GM10847 (cell line): ENCODE results near the gene PDPK1.

Experiments used
- POLR2A ChIP-seq: IDR thresholded peaks from 2 replicates; pipeline ENCODE4 v1.6.1; 2011; ENCODE audit not compliant: insufficient read length; ENCODE audit errors: extremely low read depth

PDPK1 gene

GRCh38 chr16:2500918-2501750 is 36.7 kb upstream of the PDPK1 start:
- TF ChIP-seq POLR2A: no peak

- TF ChIP-seq POLR2A: no peak
Observed at GRCh38 chr16:2501946-2502895, 35.6 kb upstream of the PDPK1 start.

- no peak for TF ChIP-seq POLR2A
Observed at GRCh38 chr16:2505695-2506094, 32.1 kb upstream of the PDPK1 start.

DNA sequence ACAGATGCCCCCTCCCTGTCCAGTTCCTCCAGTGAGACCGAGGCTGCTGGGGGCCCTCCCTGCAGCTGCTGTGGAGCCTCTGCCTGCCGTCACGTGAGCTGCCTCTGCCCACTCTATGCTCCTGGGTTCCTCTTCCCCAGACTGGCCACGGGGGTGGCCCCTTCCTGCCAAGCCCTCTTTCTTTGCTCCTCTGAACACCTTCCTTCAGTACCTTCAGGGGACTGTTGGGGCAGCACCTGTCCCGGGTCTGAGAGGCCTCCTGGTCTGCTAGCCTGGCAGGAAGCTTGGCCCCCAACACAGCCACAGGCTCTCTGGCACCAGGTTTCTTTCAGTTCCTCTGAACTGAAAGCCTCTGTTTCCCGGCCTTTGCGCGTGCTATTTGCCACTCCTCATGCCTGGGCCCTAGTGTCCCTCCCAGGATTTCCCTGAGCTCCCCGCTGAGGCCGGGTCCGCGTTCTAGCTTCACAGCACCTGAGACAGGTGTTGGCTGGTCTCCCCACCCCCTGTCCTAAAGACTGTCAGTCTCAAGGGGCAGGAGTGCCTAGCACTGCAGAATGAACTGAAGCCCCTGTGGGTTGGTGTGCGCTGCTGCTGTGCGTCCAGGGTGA is 30.7 kb upstream of the PDPK1 start:
- no peak for TF ChIP-seq POLR2A

GRCh38 chr16:2507665-2508064 is 30.2 kb upstream of the PDPK1 start:
- no peak for TF ChIP-seq POLR2A

GRCh38 chr16:2508722-2509400 is 29.0 kb upstream of the PDPK1 start:
- TF ChIP-seq POLR2A: no peak

- TF ChIP-seq POLR2A: no peak
Observed at GRCh38 chr16:2511128-2511800, 26.6 kb upstream of the PDPK1 start.

GRCh38 chr16:2511996-2512734 is 25.7 kb upstream of the PDPK1 start:
- no peak for TF ChIP-seq POLR2A

DNA sequence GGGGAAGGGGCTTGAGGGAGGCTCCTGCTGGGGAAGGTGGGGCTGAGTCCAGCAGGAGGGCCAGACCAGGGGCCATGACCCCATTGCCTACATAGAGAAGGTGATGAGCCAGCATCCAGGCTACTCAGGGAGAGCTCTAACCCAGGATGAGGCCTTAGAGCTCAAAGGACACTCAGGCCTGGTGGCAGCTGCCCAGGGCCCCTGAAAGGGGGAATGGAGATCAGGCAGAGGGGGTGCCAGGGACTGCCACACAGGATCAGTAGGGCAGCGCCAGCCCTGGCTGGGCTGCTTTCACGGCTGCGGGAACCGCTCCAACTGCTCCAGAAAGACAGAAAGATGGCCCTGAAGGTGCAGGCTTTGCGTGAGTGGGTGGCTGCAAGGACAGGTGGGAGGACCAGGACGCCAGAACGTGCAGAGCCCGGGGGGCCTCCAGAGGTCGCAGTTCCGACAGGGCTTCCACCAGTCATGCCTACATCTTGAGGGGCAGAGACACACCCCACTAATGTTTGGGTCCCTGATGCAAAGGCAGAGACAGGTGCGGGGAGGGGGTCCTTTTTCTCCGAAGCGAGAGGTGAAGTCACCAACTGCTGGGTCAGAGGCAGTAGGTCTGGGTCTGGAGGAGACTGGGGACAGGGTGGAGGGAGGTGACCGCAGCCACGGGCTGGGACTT is 25.0 kb upstream of the PDPK1 start:
- TF ChIP-seq POLR2A: no peak

- TF ChIP-seq POLR2A: peak; percentile 90
Observed at GRCh38 chr16:2513405-2514332, 24.2 kb upstream of the PDPK1 start, which contains the start of gene ATP6V0C. Gene ATP6V0C (plus strand): TSS chr16:2513952. CDS start chr16:2514104, 152 bp downstream.

DNA sequence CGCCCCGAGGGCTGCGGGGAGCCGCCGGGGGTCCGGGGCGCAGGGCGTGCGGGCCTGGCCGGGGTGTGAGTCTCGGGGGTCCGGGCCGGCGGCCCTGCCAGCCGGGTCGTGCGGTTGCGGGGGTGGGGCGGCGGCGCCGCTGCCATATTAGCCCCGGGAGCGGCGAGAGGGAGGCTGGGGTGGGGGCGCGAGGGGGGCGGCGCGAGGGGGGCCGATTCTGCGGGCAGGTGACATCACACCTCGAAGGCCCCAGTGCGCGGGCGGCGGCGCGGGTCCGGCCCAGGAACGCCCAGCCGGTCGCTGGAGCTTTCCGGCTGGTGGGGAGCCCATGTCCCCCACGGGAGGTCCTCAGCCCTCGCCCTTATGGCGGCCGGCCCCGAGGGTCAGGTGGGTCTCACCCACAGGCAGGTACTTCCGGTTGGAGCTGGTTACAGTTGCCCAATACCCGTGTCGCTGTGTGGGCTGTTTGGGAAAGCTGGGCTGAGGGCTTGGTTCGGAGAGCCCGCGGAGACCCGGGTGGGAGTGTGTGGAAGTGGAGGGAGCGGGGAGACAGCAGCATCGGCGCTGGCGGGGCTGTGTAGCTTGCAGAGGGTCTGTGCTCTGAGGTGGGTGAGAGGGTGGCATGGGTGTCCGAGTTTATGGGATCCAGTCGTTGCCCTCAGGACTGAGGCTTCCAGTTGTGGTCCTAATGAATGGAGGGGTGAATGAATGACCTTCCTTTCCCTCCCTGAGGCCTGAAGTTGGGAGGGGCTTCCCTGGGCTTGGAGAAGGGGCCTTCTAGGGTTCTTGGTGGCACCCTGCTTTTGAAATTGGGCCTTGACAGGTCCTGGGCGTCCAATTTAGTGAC is 23.3 kb upstream of the PDPK1 start:
- no peak for TF ChIP-seq POLR2A

DNA sequence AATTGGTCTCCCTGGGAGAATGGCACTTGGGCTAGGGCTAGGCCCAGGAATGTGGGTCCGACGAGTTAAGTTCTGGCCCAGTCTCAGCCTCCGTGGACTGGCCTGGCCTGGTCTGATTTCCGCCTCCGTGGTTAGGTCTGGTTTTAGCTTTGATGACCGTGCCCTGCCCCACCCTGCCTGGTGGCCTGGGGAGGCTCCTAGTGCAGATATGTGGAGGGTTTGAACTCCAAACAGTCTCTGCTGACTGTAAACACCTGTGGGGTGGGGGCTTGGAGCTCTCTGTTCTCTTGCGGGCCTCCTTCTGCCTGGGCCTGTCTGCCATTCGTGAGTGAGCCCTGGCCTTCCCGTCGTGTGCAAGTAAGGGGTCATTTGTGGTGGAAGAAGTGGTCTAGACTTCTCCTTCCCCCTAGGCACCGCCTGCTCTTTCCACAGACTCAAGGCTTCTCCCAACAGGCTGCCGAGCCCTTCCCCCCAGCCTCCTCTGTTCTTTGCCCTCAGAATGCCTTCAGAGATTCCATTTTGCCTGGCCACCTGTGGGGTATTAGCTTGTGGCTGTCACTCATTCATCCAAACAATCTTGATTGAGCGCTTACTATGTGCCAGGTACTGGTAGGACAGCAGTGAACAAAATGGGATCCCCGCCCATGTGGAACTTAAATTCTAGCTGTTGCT is 22.5 kb upstream of the PDPK1 start:
- TF ChIP-seq POLR2A: no peak
